Colonic mucosa (tissue), 4 donors: ENCODE measurements around the gene PLPP4. TPM values are rescaled to one million over a fixed set of nuclear protein-coding genes. Genes with fewer than 3 reads are reported as not detected.

ENCODE experiments used
- DNase-seq: peaks from one replicate; pipeline ENCODE4 v3.0.0-alpha.2; 2020
- H3K27ac ChIP-seq: fragments of 200-600 bp; one replicate; pipeline ENCODE4 v1.8.0; 2021
- H3K27me3 ChIP-seq: fragments of 200-600 bp; one replicate; pipeline ENCODE4 v1.8.0; 2021
- H3K36me3 ChIP-seq: fragments of 200-600 bp; one replicate; pipeline ENCODE4 v1.8.0; 2021
- H3K4me1 ChIP-seq: fragments of 200-600 bp; one replicate; pipeline ENCODE4 v1.8.0; 2021; ENCODE audit warnings: mild to moderate bottlenecking
- H3K4me3 ChIP-seq: fragments of 200-600 bp; one replicate; pipeline ENCODE4 v1.8.0; 2021
- H3K9ac ChIP-seq, 2 donors: one replicate each; pipeline ENCODE4 v1.7.0; 2013; ENCODE audit warnings: control low read depth in 2 of 2, low read depth in 2 of 2, low read length in 2 of 2
- H3K9me3 ChIP-seq: fragments of 200-600 bp; one replicate; pipeline ENCODE4 v1.8.0; 2021
- CTCF ChIP-seq: fragments of 200-600 bp; IDR thresholded peaks from one replicate; pipeline ENCODE4 v1.8.0; 2022; ENCODE audit warnings: antibody characterized with exemption, mild to moderate bottlenecking
- intact Hi-C: fragments of 100-400 bp; cut with DNase I; formaldehyde crosslinking; loops from one replicate; pipeline ENCODE4 v1.14.1; 2022
- total RNA-seq, 2 donors: library from RNA; stranded (reverse); fragmentation: NEBNext Ultra II Directional in 1 of 2; extraction: Animal tissue kit (Norgen Biotek cat#: 25700) in 1 of 2; gene quantifications; one replicate each; pipeline ENCODE4 v1.2.1, GENCODE V29; 2021
- donor health status: healthy.
- donor health status: DM: no; HTN: no; CAD: no.
- donor health status: DM: no; HTN: no; CAD: no.

PLPP4 gene
- total RNA-seq, 2 donors from 2014 or later = 0.61 TPM; not detected in 1

- intact Hi-C loops = no loop called here
- TF ChIP-seq CTCF = no peak
Measured at GRCh38 chr10:120459185-120459584, 2.2 kb downstream of the PLPP4 start.

GRCh38 chr10:120460186-120460585 is 3.2 kb downstream of the PLPP4 start:
- Histone ChIP-seq H3K4me3 (no peak overlapping the region), H3K27me3 (peaks cover 28% of the 10 kb centered on the region), H3K27ac (no peak overlapping the region), H3K36me3 (no peaks in the 10 kb centered on the region), H3K9me3 (no peaks in the 10 kb centered on the region), H3K4me1 (no peaks in the 10 kb centered on the region), H3K9ac (no peak overlapping the region)
- no peak for TF ChIP-seq CTCF
- DNase-seq = no peak
- intact Hi-C loops = no loop called here

More at GRCh38 chr10:120459185-120459584, 2.2 kb downstream of the PLPP4 start:
- Histone ChIP-seq H3K36me3 (no peaks in the 10 kb centered on the region), H3K27ac (no peak overlapping the region), H3K4me3 (no peak overlapping the region), H3K4me1 (no peaks in the 10 kb centered on the region), H3K9me3 (no peaks in the 10 kb centered on the region), H3K27me3 (peaks cover 28% of the 10 kb centered on the region), H3K9ac (no peak overlapping the region)
- DNase-seq = no peak

DNA sequence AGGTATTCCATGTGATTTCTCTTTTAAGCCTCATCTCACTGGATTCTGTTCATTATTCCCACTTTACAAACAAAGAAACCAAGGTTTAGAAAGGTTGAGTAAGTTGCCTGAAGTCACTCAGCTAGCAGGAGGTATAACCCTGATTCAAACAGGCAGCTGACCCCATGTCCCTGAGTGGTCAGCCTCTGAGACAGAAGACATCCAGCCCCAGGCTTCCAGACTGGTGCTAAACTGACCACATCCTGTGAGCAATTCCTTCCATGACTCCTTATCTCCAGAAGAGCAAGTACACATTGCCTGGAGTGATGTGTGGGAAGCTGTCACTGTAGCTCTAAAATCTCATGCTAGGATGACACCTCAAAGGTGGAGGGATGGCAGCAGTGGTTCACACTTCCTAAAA is 3.7 kb downstream of the PLPP4 start:
- TF ChIP-seq CTCF = no peak
- Histone ChIP-seq H3K9ac (no peak overlapping the region), H3K4me1 (no peaks in the 10 kb centered on the region), H3K27me3 (peaks cover 26% of the 10 kb centered on the region), H3K9me3 (no peaks in the 10 kb centered on the region), H3K36me3 (no peaks in the 10 kb centered on the region), H3K27ac (no peak overlapping the region), H3K4me3 (no peak overlapping the region)
- intact Hi-C loops = no loop called here
- DNase-seq = no peak

- H3K27me3 ChIP-seq = peaks cover 16% of the 10 kb centered on the region
- H3K9ac ChIP-seq = no peak overlapping the region
- TF ChIP-seq CTCF = no peak
- H3K4me3 ChIP-seq = no peak overlapping the region
- no peaks in the 10 kb centered on the region for H3K9me3 ChIP-seq
- H3K4me1 ChIP-seq = no peaks in the 10 kb centered on the region
- H3K36me3 ChIP-seq = no peaks in the 10 kb centered on the region
- no peak overlapping the region for H3K27ac ChIP-seq
- intact Hi-C loops = no loop called here
- no peak for DNase-seq
Measured at GRCh38 chr10:120462018-120462682, 5.1 kb downstream of the PLPP4 start.

GRCh38 chr10:120465138-120465537 is 8.1 kb downstream of the PLPP4 start:
- H3K27me3 ChIP-seq = no peaks in the 10 kb centered on the region
- H3K9ac ChIP-seq = no peak overlapping the region
- no peaks in the 10 kb centered on the region for H3K36me3 ChIP-seq
- DNase-seq = no peak
- no peak overlapping the region for H3K4me3 ChIP-seq
- TF ChIP-seq CTCF = no peak
- H3K27ac ChIP-seq = no peak overlapping the region
- no peaks in the 10 kb centered on the region for H3K4me1 ChIP-seq
- intact Hi-C loops = no loop called here
- no peaks in the 10 kb centered on the region for H3K9me3 ChIP-seq
